ENCODE data around the gene SEC61A1.

- no peak for TF ChIP-seq AEBP2 (tag by site-specific recombination; IDR thresholded peaks at IDR 0.05; ENCODE audit: borderline replicate concordance)
- no peak for TF ChIP-seq BCL11B (tag by site-specific recombination; IDR thresholded peaks at IDR 0.05; ENCODE audit: low read depth)
- TF ChIP-seq YY1 (tag by site-specific recombination; IDR thresholded peaks at IDR 0.05), result no peak
- no peak for TF ChIP-seq CTCF (tag by site-specific recombination; IDR thresholded peaks at IDR 0.05)
- no peak for TF ChIP-seq ZNF221 (tag by site-specific recombination; IDR thresholded peaks at IDR 0.05; ENCODE audit: borderline replicate concordance)
- TF ChIP-seq, protein P1, sequence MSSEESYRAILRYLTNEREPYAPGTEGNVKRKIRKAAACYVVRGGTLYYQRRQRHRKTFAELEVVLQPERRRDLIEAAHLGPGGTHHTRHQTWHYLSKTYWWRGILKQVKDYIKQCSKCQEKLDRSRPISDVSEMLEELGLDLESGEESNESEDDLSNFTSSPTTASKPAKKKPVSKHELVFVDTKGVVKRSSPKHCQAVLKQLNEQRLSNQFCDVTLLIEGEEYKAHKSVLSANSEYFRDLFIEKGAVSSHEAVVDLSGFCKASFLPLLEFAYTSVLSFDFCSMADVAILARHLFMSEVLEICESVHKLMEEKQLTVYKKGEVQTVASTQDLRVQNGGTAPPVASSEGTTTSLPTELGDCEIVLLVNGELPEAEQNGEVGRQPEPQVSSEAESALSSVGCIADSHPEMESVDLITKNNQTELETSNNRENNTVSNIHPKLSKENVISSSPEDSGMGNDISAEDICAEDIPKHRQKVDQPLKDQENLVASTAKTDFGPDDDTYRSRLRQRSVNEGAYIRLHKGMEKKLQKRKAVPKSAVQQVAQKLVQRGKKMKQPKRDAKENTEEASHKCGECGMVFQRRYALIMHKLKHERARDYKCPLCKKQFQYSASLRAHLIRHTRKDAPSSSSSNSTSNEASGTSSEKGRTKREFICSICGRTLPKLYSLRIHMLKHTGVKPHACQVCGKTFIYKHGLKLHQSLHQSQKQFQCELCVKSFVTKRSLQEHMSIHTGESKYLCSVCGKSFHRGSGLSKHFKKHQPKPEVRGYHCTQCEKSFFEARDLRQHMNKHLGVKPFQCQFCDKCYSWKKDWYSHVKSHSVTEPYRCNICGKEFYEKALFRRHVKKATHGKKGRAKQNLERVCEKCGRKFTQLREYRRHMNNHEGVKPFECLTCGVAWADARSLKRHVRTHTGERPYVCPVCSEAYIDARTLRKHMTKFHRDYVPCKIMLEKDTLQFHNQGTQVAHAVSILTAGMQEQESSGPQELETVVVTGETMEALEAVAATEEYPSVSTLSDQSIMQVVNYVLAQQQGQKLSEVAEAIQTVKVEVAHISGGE (tag by site-specific recombination; conservative IDR thresholded peaks at IDR 0.05; ENCODE audit: low read depth), result no peak
- TF ChIP-seq, protein P2, sequence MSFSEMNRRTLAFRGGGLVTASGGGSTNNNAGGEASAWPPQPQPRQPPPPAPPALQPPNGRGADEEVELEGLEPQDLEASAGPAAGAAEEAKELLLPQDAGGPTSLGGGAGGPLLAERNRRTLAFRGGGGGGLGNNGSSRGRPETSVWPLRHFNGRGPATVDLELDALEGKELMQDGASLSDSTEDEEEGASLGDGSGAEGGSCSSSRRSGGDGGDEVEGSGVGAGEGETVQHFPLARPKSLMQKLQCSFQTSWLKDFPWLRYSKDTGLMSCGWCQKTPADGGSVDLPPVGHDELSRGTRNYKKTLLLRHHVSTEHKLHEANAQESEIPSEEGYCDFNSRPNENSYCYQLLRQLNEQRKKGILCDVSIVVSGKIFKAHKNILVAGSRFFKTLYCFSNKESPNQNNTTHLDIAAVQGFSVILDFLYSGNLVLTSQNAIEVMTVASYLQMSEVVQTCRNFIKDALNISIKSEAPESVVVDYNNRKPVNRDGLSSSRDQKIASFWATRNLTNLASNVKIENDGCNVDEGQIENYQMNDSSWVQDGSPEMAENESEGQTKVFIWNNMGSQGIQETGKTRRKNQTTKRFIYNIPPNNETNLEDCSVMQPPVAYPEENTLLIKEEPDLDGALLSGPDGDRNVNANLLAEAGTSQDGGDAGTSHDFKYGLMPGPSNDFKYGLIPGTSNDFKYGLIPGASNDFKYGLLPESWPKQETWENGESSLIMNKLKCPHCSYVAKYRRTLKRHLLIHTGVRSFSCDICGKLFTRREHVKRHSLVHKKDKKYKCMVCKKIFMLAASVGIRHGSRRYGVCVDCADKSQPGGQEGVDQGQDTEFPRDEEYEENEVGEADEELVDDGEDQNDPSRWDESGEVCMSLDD (tag by site-specific recombination; IDR thresholded peaks at IDR 0.05), result no peak
These were observed 37.7 kb upstream of the SEC61A1 start for GRCh38 chr3:128014548-128014947.
